OCI-LY7 (cell line): Measurements from ENCODE around the gene ZCCHC14. TPM values are rescaled to one million over a fixed set of nuclear protein-coding genes. Genes with fewer than 3 reads are reported as not detected.

Experiments
- BruUV-seq: library from RNA; stranded (reverse); fragments of 400-500 nt; replicated peaks from 2 replicates; lab custom pipeline; 2021; lab: Mats Ljungman, UMichigan
- CTCF ChIA-PET: fragments of 300-600 bp; sonication (Branson Sonifier 250); formaldehyde crosslinking; loops from one replicate; lab custom pipeline; 2022; ENCODE audit warnings: antibody characterized with exemption; ENCODE audit not compliant: unreplicated experiment; lab: Charles Lee
- POLR2A ChIA-PET: fragments of 300-600 bp; sonication (Branson Sonifier 250); formaldehyde crosslinking; loops from one replicate; lab custom pipeline; 2022; ENCODE audit warnings: antibody characterized with exemption; lab: Charles Lee
- DNase-seq: peaks from one replicate; pipeline ENCODE4 v3.0.0-alpha.2; 2015; ENCODE audit warnings: low spot score
- H2AFZ ChIP-seq: fragments of 200-600 bp; sonication (generic), shearing (Covaris generic); 2 replicates; pipeline ENCODE4 v1.6.1; 2014; ENCODE audit warnings: mild to moderate bottlenecking, antibody characterized with exemption, low read length, moderate library complexity
- H3K27ac ChIP-seq: fragments of 200-600 bp; sonication (generic); 2 replicates; pipeline ENCODE4 v1.5.1; 2014; ENCODE audit warnings: mixed run types, low read depth, mild to moderate bottlenecking, moderate library complexity, low read length, inconsistent platforms; ENCODE audit not compliant: poor library complexity, severe bottlenecking
- H3K36me3 ChIP-seq: fragments of 200-600 bp; sonication (generic); 2 replicates; pipeline ENCODE4 v1.6.1; 2014; ENCODE audit warnings: mild to moderate bottlenecking, antibody characterized with exemption, low read length, moderate library complexity, mixed read lengths; ENCODE audit not compliant: insufficient read depth
- H3K4me1 ChIP-seq: fragments of 200-600 bp; sonication (generic); 2 replicates; pipeline ENCODE4 v1.5.1; 2014; ENCODE audit warnings: mild to moderate bottlenecking, low read length; ENCODE audit not compliant: insufficient read depth, poor library complexity, severe bottlenecking
- H3K4me2 ChIP-seq: fragments of 200-600 bp; sonication (generic); 2 replicates; pipeline ENCODE4 v1.6.1; 2014; ENCODE audit warnings: mild to moderate bottlenecking, low read length
- H3K4me3 ChIP-seq: fragments of 200-600 bp; sonication (generic); 2 replicates; pipeline ENCODE4 v1.5.1; 2014; ENCODE audit warnings: mild to moderate bottlenecking, low read depth, low read length; ENCODE audit not compliant: poor library complexity, severe bottlenecking
- H3K79me2 ChIP-seq: fragments of 200-600 bp; sonication (generic); 2 replicates; pipeline ENCODE4 v1.6.1; 2016; ENCODE audit warnings: low read depth, mild to moderate bottlenecking, low read length, moderate library complexity, mixed read lengths; ENCODE audit not compliant: insufficient read depth
- H3K9me2 ChIP-seq: fragments of 200-600 bp; sonication (generic); 2 replicates; pipeline ENCODE4 v1.6.1; 2016; ENCODE audit warnings: mild to moderate bottlenecking, low read length, mixed read lengths; ENCODE audit not compliant: insufficient read depth
- H3K9me3 ChIP-seq: fragments of 200-600 bp; sonication (generic); 2 replicates; pipeline ENCODE4 v1.6.1; 2014; ENCODE audit warnings: mild to moderate bottlenecking, mixed run types, low read length, mixed read lengths
- H4K20me1 ChIP-seq: fragments of 200-600 bp; sonication (generic); 2 replicates; pipeline ENCODE4 v1.6.1; 2014; ENCODE audit warnings: mild to moderate bottlenecking, antibody characterized with exemption, low read length, moderate library complexity, mixed read lengths; ENCODE audit not compliant: insufficient read depth
- EZH2phosphoT487 ChIP-seq: fragments of 200-600 bp; sonication (generic); IDR thresholded peaks from 2 replicates; pipeline ENCODE4 v1.6.1; 2018; ENCODE audit warnings: low read depth, borderline replicate concordance, mild to moderate bottlenecking, mixed run types, antibody characterized with exemption, low read length, moderate library complexity, mixed read lengths
- intact Hi-C: fragments of 100-400 bp; cut with micrococcal nuclease; formaldehyde crosslinking; loops from one replicate; pipeline ENCODE4 v1.10.0; 2022; ENCODE audit not compliant: unreplicated experiment
- total RNA-seq, 2 experiments: library from RNA; depleted of rRNA in 1 of 2; stranded (reverse); fragments of >200 nt in 1 of 2; shearing (Covaris generic) in 1 of 2; gene quantifications; 2 replicates each; pipeline ENCODE4 v1.2.3, GENCODE V29; 2014 to 2022
- TF ChIP-seq, protein P1 (sequence below): fragments of 200-600 bp; sonication (generic); conservative IDR thresholded peaks from 2 replicates; pipeline ENCODE4 v1.5.1; 2014; ENCODE audit warnings: mild to moderate bottlenecking, antibody characterized with exemption, low read length, moderate library complexity, mixed read lengths

ZCCHC14 gene
- total RNA-seq, 2 experiments from 2014 or later = 8.5 to 17.1 TPM

GRCh38 chr16:87493608-87494280, 920 bp upstream of the ZCCHC14 start:
- H3K27ac ChIP-seq = no peak overlapping the region
- no TSS peak for BruUV-seq
- DNase-seq = no peak
- H3K4me2 ChIP-seq = peak overlapping the region; percentile 72
- 0 out of 2 replicates have a peak, but pooled peaks cover 7% of the 10 kb centered on the region for H4K20me1 ChIP-seq
- intact Hi-C loops = no loop called here
- CTCF ChIA-PET = no interaction called here
- H2AFZ ChIP-seq = peak overlapping the region; percentile 83
- POLR2A ChIA-PET = interaction anchor here (0.7 kb wide), 1 partner anchor 276 kb away, joined by 3 read pairs; no protein-coding TSS in a partner anchor
- peak overlapping the region; percentile 68 for H3K4me3 ChIP-seq
- peaks cover 9% of the 10 kb centered on the region; the same call in 1 of the 2 replicates for H3K79me2 ChIP-seq
- 0 out of 2 replicates have a peak, but pooled peaks cover 4% of the 10 kb centered on the region for H3K36me3 ChIP-seq
- peaks cover 35% of the 10 kb centered on the region for H3K4me1 ChIP-seq
- TF ChIP-seq, protein P1, sequence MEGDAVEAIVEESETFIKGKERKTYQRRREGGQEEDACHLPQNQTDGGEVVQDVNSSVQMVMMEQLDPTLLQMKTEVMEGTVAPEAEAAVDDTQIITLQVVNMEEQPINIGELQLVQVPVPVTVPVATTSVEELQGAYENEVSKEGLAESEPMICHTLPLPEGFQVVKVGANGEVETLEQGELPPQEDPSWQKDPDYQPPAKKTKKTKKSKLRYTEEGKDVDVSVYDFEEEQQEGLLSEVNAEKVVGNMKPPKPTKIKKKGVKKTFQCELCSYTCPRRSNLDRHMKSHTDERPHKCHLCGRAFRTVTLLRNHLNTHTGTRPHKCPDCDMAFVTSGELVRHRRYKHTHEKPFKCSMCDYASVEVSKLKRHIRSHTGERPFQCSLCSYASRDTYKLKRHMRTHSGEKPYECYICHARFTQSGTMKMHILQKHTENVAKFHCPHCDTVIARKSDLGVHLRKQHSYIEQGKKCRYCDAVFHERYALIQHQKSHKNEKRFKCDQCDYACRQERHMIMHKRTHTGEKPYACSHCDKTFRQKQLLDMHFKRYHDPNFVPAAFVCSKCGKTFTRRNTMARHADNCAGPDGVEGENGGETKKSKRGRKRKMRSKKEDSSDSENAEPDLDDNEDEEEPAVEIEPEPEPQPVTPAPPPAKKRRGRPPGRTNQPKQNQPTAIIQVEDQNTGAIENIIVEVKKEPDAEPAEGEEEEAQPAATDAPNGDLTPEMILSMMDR = no peak
- TF ChIP-seq EZH2phosphoT487 = no peak
- H3K9me3 ChIP-seq = no peaks in the 10 kb centered on the region
- H3K9me2 ChIP-seq = no peaks in the 10 kb centered on the region

GRCh38 chr16:87492291-87492630, 563 bp downstream of the ZCCHC14 start:
- H3K79me2 ChIP-seq = peaks cover 13% of the 10 kb centered on the region; the same call in 1 of the 2 replicates
- H3K4me3 ChIP-seq = peak overlapping the region; percentile 68
- H3K4me2 ChIP-seq = no peak overlapping the region
- no peaks in the 10 kb centered on the region for H3K9me2 ChIP-seq
- intact Hi-C loops = no loop called here
- CTCF ChIA-PET = no interaction called here
- 0 out of 2 replicates have a peak, but pooled peaks cover 4% of the 10 kb centered on the region for H3K36me3 ChIP-seq
- no peak for DNase-seq
- H3K4me1 ChIP-seq = peaks cover 35% of the 10 kb centered on the region
- no peaks in the 10 kb centered on the region for H3K9me3 ChIP-seq
- H3K27ac ChIP-seq = no peak overlapping the region
- 0 out of 2 replicates have a peak, but pooled peaks cover 7% of the 10 kb centered on the region for H4K20me1 ChIP-seq
- BruUV-seq = no TSS peak
- POLR2A ChIA-PET = no interaction called here
- TF ChIP-seq EZH2phosphoT487 = no peak
- TF ChIP-seq, protein P1 = no peak
- H2AFZ ChIP-seq = no peak overlapping the region
